Neural cell (in vitro differentiated cells): Measurements from ENCODE around the gene KCTD12. TPM values are rescaled to one million over a fixed set of nuclear protein-coding genes. Genes with fewer than 3 reads are reported as not detected.

Experiments used
- H2AFZ ChIP-seq: fragments of 200-600, 300-800 bp; sonication (generic), shearing (Covaris generic); 2 replicates; pipeline ENCODE4 v1.6.0; 2014; ENCODE audit warnings: low read depth, mild to moderate bottlenecking, antibody characterized with exemption, low read length, moderate library complexity
- H3F3A ChIP-seq: fragments of 200-600 bp; shearing (Covaris generic); 2 replicates; pipeline ENCODE4 v1.6.1; 2016; ENCODE audit warnings: mild to moderate bottlenecking, moderate library complexity, mixed read lengths, antibody characterized with exemption, low read length; ENCODE audit not compliant: insufficient read depth, poor library complexity, severe bottlenecking
- H3K27ac ChIP-seq: fragments of 200-600, 300-800 bp; sonication (generic), shearing (Covaris generic); 2 replicates; pipeline ENCODE4 v1.5.1; 2014; ENCODE audit warnings: mild to moderate bottlenecking, low read length, moderate library complexity
- H3K27me3 ChIP-seq: fragments of 300-800, 200-600 bp; sonication (generic), shearing (Covaris generic); 2 replicates; pipeline ENCODE4 v1.6.0; 2014; ENCODE audit warnings: mild to moderate bottlenecking, low read depth, low read length, moderate library complexity; ENCODE audit not compliant: insufficient read depth
- H3K36me3 ChIP-seq: fragments of 300-800, 200-600 bp; sonication (generic), shearing (Covaris generic); 2 replicates; pipeline ENCODE4 v1.5.1; 2014; ENCODE audit warnings: mild to moderate bottlenecking, antibody characterized with exemption, low read length, moderate library complexity; ENCODE audit not compliant: insufficient read depth
- H3K4me2 ChIP-seq: fragments of 300-800, 200-600 bp; sonication (generic), shearing (Covaris generic); 2 replicates; pipeline ENCODE4 v1.6.0; 2014; ENCODE audit warnings: mild to moderate bottlenecking, low read length
- H3K4me3 ChIP-seq: fragments of 300-800, 200-600 bp; sonication (generic), shearing (Covaris generic); 2 replicates; pipeline ENCODE4 v1.5.1; 2014; ENCODE audit warnings: mild to moderate bottlenecking, low read length, moderate library complexity
- H3K79me2 ChIP-seq: fragments of 200-600 bp; shearing (Covaris generic); replicated peaks from 2 replicates; pipeline ENCODE4 v1.6.0; 2014; ENCODE audit warnings: mild to moderate bottlenecking, low read length, moderate library complexity; ENCODE audit not compliant: insufficient read depth
- H3K9ac ChIP-seq: fragments of 300-800, 200-600 bp; sonication (generic), shearing (Covaris generic); 2 replicates; pipeline ENCODE4 v1.6.1; 2016; ENCODE audit warnings: mild to moderate bottlenecking, low read length, mixed read lengths
- H3K9me2 ChIP-seq: fragments of 200-600 bp; shearing (Covaris generic); 2 replicates; pipeline ENCODE4 v1.6.1; 2016; ENCODE audit warnings: mild to moderate bottlenecking, low read length, mixed read lengths; ENCODE audit not compliant: insufficient read depth
- H3K9me3 ChIP-seq: fragments of 200-600, 300-800 bp; sonication (generic), shearing (Covaris generic); 2 replicates; pipeline ENCODE4 v1.6.1; 2016; ENCODE audit warnings: mild to moderate bottlenecking, mixed run types, low read length, moderate library complexity, mixed read lengths
- H4K20me1 ChIP-seq: fragments of 200-600 bp; shearing (Covaris generic); 2 replicates; pipeline ENCODE4 v1.6.1; 2016; ENCODE audit warnings: mild to moderate bottlenecking, mixed run types; ENCODE audit not compliant: insufficient read depth
- EP300 ChIP-seq: fragments of 450-650 bp; conservative IDR thresholded peaks from 2 replicates; pipeline ENCODE4 v1.6.1; 2014; ENCODE audit warnings: antibody characterized with exemption, mild to moderate bottlenecking, moderate library complexity; ENCODE audit not compliant: poor library complexity, severe bottlenecking
- EZH2 ChIP-seq: fragments of 200-600, 300-800 bp; shearing (Covaris generic), sonication (generic); IDR thresholded peaks from 2 replicates; pipeline ENCODE4 v1.6.1; 2014; ENCODE audit warnings: antibody characterized with exemption, low read length, borderline replicate concordance, mild to moderate bottlenecking; ENCODE audit not compliant: insufficient read depth, poor library complexity, severe bottlenecking
- MXI1 ChIP-seq: fragments of 450-650 bp; conservative IDR thresholded peaks from 2 replicates; pipeline ENCODE4 v1.6.1; 2014; ENCODE audit warnings: antibody characterized with exemption, mild to moderate bottlenecking; ENCODE audit not compliant: poor library complexity, severe bottlenecking
- POLR2AphosphoS5 ChIP-seq: IDR thresholded peaks from 2 replicates; pipeline ENCODE4 v1.6.1; 2012
- RAD21 ChIP-seq: fragments of 450-650 bp; conservative IDR thresholded peaks from 2 replicates; pipeline ENCODE4 v1.6.1; 2014; ENCODE audit warnings: antibody characterized with exemption, mild to moderate bottlenecking, moderate library complexity
- SMC3 ChIP-seq: fragments of 450-650 bp; conservative IDR thresholded peaks from 2 replicates; pipeline ENCODE4 v1.6.1; 2014; ENCODE audit warnings: antibody characterized with exemption, mild to moderate bottlenecking, moderate library complexity; ENCODE audit not compliant: poor library complexity
- TAF1 ChIP-seq: IDR thresholded peaks from 2 replicates; pipeline ENCODE4 v1.6.1; 2012; ENCODE audit warnings: low read depth
- polyA plus RNA-seq: library from polyadenylated mRNA; depleted of rRNA; stranded (reverse); fragments of >200 nt; gene quantifications from 2 replicates; pipeline ENCODE4 v1.2.3, GENCODE V29; 2014
- TF ChIP-seq, protein P1 (sequence below): fragments of 450-650 bp; IDR thresholded peaks from 2 replicates; pipeline ENCODE4 v1.5.1; 2014; ENCODE audit warnings: antibody characterized with exemption, mild to moderate bottlenecking, moderate library complexity; ENCODE audit not compliant: poor library complexity, severe bottlenecking
- TF ChIP-seq, protein P2 (sequence below): IDR thresholded peaks from 2 replicates; pipeline ENCODE4 v1.6.1; 2012; ENCODE audit warnings: borderline replicate concordance

Gene KCTD12
- polyA plus RNA-seq, 1 donor from 2014 or later: 2.7 TPM

DNA sequence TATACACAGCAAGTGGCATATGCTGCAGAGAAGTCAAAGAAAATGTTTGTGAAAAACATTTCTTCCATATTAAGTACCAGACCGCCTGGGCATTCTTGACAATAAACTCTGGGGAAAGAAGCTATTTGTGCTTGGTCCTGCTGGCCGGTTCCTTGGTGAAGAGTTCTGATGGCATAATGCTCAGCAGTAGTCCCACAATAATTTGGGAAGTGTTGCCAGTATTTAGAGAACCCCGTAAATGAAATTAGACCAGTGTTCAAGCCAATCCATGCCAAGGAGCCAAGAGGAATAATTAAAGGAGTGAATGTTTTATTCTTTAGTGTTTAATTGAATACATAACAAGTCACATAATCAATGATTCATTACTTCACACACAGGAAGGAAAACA, 6.3 kb downstream of the KCTD12 start:
- Histone ChIP-seq H3K27ac (no peak overlapping the region), H3K4me3 (no peak overlapping the region), H3K27me3 (peaks cover 8% of the 10 kb centered on the region), H3K79me2 (no peaks in the 10 kb centered on the region), H3K9ac (no peak overlapping the region), H3K36me3 (no peaks in the 10 kb centered on the region), H3F3A (no peaks in the 10 kb centered on the region), H3K9me3 (no peaks in the 10 kb centered on the region), H3K4me2 (no peak overlapping the region), H3K9me2 (no peaks in the 10 kb centered on the region), H2AFZ (no peak overlapping the region), H4K20me1 (no peaks in the 10 kb centered on the region)
- TF ChIP-seq RAD21: no peak
- no peak for TF ChIP-seq SMC3
- TF ChIP-seq, protein P1, sequence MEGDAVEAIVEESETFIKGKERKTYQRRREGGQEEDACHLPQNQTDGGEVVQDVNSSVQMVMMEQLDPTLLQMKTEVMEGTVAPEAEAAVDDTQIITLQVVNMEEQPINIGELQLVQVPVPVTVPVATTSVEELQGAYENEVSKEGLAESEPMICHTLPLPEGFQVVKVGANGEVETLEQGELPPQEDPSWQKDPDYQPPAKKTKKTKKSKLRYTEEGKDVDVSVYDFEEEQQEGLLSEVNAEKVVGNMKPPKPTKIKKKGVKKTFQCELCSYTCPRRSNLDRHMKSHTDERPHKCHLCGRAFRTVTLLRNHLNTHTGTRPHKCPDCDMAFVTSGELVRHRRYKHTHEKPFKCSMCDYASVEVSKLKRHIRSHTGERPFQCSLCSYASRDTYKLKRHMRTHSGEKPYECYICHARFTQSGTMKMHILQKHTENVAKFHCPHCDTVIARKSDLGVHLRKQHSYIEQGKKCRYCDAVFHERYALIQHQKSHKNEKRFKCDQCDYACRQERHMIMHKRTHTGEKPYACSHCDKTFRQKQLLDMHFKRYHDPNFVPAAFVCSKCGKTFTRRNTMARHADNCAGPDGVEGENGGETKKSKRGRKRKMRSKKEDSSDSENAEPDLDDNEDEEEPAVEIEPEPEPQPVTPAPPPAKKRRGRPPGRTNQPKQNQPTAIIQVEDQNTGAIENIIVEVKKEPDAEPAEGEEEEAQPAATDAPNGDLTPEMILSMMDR: no peak
- TF ChIP-seq EZH2: no peak
- TF ChIP-seq POLR2AphosphoS5: no peak
- no peak for TF ChIP-seq MXI1
- no peak for TF ChIP-seq TAF1
- TF ChIP-seq EP300: no peak
- TF ChIP-seq, protein P2, sequence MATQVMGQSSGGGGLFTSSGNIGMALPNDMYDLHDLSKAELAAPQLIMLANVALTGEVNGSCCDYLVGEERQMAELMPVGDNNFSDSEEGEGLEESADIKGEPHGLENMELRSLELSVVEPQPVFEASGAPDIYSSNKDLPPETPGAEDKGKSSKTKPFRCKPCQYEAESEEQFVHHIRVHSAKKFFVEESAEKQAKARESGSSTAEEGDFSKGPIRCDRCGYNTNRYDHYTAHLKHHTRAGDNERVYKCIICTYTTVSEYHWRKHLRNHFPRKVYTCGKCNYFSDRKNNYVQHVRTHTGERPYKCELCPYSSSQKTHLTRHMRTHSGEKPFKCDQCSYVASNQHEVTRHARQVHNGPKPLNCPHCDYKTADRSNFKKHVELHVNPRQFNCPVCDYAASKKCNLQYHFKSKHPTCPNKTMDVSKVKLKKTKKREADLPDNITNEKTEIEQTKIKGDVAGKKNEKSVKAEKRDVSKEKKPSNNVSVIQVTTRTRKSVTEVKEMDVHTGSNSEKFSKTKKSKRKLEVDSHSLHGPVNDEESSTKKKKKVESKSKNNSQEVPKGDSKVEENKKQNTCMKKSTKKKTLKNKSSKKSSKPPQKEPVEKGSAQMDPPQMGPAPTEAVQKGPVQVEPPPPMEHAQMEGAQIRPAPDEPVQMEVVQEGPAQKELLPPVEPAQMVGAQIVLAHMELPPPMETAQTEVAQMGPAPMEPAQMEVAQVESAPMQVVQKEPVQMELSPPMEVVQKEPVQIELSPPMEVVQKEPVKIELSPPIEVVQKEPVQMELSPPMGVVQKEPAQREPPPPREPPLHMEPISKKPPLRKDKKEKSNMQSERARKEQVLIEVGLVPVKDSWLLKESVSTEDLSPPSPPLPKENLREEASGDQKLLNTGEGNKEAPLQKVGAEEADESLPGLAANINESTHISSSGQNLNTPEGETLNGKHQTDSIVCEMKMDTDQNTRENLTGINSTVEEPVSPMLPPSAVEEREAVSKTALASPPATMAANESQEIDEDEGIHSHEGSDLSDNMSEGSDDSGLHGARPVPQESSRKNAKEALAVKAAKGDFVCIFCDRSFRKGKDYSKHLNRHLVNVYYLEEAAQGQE: no peak

DNA sequence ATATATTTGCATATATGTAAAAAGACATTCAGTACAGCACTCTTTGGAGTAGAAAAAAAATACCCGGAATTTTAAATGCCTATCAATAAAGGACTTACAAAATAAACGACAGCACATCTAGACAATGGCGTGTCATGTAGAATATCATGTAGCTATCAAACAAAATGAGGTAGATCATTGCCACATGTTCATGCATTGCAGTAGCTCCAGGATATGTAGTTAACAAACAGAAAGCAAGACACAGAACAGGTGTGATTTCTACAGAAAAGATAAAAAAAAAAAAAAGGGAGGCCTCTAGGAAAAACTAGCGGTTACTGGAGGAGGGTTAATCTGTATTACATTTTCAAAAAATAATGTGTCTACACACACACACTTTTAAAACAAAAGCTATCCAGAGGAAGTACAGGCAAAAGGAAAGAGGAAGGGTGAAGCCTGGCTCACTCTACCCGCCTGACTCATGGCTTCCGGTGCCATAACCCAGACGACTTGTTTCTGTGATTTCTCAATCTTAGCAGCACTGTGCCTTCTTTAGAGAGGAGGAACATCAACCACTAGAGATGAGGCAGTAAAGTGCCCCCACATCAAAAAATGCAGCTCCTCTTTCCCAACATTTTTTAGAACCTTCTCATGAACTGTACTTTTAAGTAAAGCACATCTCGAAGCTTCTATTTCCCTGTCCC, 6.9 kb downstream of the KCTD12 start:
- no peaks in the 10 kb centered on the region for H3K79me2 ChIP-seq
- H3K27ac ChIP-seq: no peak overlapping the region
- no peak overlapping the region for H3K4me3 ChIP-seq
- H3F3A ChIP-seq: no peaks in the 10 kb centered on the region
- H3K4me2 ChIP-seq: no peak overlapping the region
- H3K36me3 ChIP-seq: no peaks in the 10 kb centered on the region
- H2AFZ ChIP-seq: no peak overlapping the region
- no peak overlapping the region for H3K9ac ChIP-seq
- H3K9me3 ChIP-seq: no peaks in the 10 kb centered on the region
- TF ChIP-seq POLR2AphosphoS5 (no peak), TAF1 (no peak), EZH2 (no peak), RAD21 (no peak), MXI1 (no peak)
- TF ChIP-seq, protein P1: no peak
- no peaks in the 10 kb centered on the region for H4K20me1 ChIP-seq
- H3K9me2 ChIP-seq: no peaks in the 10 kb centered on the region
- H3K27me3 ChIP-seq: peaks cover 3% of the 10 kb centered on the region
